ENCODE data around the gene CCDC83. TPM values are rescaled to one million over a fixed set of nuclear protein-coding genes. Genes with fewer than 3 reads are reported as not detected.

Gene CCDC83
- total and polyA plus RNA-seq, 2 experiments from 2014 or later, result not detected

DNA sequence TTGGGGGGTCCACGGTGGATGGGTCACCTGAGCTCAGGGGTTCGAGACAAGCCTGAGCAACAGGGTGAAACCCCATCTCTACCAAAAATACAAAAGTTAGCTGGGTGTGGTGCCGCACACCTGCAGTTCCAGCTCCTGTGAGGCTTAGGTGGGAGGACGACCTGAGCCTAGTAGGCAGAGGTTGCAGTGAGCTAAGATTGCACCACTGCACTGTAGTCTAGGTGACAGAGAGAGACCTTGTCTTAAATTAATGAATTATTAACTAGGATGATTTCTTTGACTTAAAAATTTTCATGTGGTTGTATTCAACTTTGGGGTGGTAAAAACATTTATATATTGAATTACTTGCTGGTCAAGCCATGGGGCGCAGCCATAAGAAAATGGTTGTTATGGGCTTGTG is 33.9 kb downstream of the CCDC83 start:
- no peaks in the 10 kb centered on the region for H3K79me2 ChIP-seq (replicated peaks; ENCODE audit: insufficient read depth)
- no peaks in the 10 kb centered on the region for H4K20me1 ChIP-seq (replicated peaks; ENCODE audit: insufficient read depth)
- Mint-ChIP-seq H3K27me3 (ENCODE audit: insufficient read depth, low read depth, poor library complexity) (no peaks in the 10 kb centered on the region), H3K36me3 (ENCODE audit: low read depth) (no peaks in the 10 kb centered on the region), H3K4me3 (no peak overlapping the region), H3K27ac (no peak overlapping the region), H3K9me3 (no peaks in the 10 kb centered on the region), H3K4me1 (peaks cover 17% of the 10 kb centered on the region; the same call in 2 of the 3 replicates)
- 0 out of 2 replicates have a peak, but pooled peaks cover 6% of the 10 kb centered on the region for H3K9me2 ChIP-seq (ENCODE audit: insufficient read depth)
- no peak overlapping the region for H2AFZ ChIP-seq
- H3K4me1 ChIP-seq (ENCODE audit: insufficient read depth), result no peaks in the 10 kb centered on the region
- H3K27ac ChIP-seq (ENCODE audit: low read depth), result no peak overlapping the region
- ATAC-seq (no peak), DNase-seq (ENCODE audit: low spot score) (no peak)
- no peak for TF ChIP-seq STAT1 (IDR thresholded peaks at IDR 0.05; ENCODE audit: unreplicated experiment)
- TF ChIP-seq POLR2AphosphoS5 (IDR thresholded peaks at IDR 0.05; ENCODE audit: low read depth), result no peak
- no peak for TF ChIP-seq EZH2phosphoT487 (IDR thresholded peaks at IDR 0.05; ENCODE audit: unreplicated experiment)
- no peak for TF ChIP-seq CREB1 (CRISPR knock-in tag; IDR thresholded peaks at IDR 0.05; ENCODE audit: low read depth)
- no peak for TF ChIP-seq JUNB (IDR thresholded peaks at IDR 0.05; ENCODE audit: unreplicated experiment)
- TF ChIP-seq, protein P1, sequence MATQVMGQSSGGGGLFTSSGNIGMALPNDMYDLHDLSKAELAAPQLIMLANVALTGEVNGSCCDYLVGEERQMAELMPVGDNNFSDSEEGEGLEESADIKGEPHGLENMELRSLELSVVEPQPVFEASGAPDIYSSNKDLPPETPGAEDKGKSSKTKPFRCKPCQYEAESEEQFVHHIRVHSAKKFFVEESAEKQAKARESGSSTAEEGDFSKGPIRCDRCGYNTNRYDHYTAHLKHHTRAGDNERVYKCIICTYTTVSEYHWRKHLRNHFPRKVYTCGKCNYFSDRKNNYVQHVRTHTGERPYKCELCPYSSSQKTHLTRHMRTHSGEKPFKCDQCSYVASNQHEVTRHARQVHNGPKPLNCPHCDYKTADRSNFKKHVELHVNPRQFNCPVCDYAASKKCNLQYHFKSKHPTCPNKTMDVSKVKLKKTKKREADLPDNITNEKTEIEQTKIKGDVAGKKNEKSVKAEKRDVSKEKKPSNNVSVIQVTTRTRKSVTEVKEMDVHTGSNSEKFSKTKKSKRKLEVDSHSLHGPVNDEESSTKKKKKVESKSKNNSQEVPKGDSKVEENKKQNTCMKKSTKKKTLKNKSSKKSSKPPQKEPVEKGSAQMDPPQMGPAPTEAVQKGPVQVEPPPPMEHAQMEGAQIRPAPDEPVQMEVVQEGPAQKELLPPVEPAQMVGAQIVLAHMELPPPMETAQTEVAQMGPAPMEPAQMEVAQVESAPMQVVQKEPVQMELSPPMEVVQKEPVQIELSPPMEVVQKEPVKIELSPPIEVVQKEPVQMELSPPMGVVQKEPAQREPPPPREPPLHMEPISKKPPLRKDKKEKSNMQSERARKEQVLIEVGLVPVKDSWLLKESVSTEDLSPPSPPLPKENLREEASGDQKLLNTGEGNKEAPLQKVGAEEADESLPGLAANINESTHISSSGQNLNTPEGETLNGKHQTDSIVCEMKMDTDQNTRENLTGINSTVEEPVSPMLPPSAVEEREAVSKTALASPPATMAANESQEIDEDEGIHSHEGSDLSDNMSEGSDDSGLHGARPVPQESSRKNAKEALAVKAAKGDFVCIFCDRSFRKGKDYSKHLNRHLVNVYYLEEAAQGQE (IDR thresholded peaks at IDR 0.05; ENCODE audit: unreplicated experiment), result no peak
- TF ChIP-seq, protein P2, sequence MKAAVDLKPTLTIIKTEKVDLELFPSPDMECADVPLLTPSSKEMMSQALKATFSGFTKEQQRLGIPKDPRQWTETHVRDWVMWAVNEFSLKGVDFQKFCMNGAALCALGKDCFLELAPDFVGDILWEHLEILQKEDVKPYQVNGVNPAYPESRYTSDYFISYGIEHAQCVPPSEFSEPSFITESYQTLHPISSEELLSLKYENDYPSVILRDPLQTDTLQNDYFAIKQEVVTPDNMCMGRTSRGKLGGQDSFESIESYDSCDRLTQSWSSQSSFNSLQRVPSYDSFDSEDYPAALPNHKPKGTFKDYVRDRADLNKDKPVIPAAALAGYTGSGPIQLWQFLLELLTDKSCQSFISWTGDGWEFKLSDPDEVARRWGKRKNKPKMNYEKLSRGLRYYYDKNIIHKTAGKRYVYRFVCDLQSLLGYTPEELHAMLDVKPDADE (IDR thresholded peaks at IDR 0.05), result no peak
- no peak for TF ChIP-seq EZH2 (IDR thresholded peaks at IDR 0.05; ENCODE audit: low read depth, unreplicated experiment)
- TF ChIP-seq, protein P3, sequence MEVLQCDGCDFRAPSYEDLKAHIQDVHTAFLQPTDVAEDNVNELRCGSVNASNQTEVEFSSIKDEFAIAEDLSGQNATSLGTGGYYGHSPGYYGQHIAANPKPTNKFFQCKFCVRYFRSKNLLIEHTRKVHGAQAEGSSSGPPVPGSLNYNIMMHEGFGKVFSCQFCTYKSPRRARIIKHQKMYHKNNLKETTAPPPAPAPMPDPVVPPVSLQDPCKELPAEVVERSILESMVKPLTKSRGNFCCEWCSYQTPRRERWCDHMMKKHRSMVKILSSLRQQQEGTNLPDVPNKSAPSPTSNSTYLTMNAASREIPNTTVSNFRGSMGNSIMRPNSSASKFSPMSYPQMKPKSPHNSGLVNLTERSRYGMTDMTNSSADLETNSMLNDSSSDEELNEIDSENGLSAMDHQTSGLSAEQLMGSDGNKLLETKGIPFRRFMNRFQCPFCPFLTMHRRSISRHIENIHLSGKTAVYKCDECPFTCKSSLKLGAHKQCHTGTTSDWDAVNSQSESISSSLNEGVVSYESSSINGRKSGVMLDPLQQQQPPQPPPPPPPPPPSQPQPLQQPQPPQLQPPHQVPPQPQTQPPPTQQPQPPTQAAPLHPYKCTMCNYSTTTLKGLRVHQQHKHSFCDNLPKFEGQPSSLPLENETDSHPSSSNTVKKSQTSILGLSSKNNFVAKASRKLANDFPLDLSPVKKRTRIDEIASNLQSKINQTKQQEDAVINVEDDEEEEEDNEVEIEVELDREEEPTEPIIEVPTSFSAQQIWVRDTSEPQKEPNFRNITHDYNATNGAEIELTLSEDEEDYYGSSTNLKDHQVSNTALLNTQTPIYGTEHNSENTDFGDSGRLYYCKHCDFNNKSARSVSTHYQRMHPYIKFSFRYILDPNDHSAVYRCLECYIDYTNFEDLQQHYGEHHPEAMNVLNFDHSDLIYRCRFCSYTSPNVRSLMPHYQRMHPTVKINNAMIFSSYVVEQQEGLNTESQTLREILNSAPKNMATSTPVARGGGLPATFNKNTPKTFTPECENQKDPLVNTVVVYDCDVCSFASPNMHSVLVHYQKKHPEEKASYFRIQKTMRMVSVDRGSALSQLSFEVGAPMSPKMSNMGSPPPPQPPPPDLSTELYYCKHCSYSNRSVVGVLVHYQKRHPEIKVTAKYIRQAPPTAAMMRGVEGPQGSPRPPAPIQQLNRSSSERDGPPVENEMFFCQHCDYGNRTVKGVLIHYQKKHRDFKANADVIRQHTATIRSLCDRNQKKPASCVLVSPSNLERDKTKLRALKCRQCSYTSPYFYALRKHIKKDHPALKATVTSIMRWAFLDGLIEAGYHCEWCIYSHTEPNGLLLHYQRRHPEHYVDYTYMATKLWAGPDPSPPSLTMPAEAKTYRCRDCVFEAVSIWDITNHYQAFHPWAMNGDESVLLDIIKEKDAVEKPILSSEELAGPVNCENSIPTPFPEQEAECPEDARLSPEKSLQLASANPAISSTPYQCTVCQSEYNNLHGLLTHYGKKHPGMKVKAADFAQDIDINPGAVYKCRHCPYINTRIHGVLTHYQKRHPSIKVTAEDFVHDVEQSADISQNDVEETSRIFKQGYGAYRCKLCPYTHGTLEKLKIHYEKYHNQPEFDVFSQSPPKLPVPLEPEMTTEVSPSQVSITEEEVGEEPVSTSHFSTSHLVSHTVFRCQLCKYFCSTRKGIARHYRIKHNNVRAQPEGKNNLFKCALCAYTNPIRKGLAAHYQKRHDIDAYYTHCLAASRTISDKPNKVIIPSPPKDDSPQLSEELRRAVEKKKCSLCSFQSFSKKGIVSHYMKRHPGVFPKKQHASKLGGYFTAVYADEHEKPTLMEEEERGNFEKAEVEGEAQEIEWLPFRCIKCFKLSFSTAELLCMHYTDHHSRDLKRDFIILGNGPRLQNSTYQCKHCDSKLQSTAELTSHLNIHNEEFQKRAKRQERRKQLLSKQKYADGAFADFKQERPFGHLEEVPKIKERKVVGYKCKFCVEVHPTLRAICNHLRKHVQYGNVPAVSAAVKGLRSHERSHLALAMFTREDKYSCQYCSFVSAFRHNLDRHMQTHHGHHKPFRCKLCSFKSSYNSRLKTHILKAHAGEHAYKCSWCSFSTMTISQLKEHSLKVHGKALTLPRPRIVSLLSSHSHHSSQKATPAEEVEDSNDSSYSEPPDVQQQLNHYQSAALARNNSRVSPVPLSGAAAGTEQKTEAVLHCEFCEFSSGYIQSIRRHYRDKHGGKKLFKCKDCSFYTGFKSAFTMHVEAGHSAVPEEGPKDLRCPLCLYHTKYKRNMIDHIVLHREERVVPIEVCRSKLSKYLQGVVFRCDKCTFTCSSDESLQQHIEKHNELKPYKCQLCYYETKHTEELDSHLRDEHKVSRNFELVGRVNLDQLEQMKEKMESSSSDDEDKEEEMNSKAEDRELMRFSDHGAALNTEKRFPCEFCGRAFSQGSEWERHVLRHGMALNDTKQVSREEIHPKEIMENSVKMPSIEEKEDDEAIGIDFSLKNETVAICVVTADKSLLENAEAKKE (CRISPR knock-in tag; IDR thresholded peaks at IDR 0.05), result no peak
- TF ChIP-seq, protein P4, sequence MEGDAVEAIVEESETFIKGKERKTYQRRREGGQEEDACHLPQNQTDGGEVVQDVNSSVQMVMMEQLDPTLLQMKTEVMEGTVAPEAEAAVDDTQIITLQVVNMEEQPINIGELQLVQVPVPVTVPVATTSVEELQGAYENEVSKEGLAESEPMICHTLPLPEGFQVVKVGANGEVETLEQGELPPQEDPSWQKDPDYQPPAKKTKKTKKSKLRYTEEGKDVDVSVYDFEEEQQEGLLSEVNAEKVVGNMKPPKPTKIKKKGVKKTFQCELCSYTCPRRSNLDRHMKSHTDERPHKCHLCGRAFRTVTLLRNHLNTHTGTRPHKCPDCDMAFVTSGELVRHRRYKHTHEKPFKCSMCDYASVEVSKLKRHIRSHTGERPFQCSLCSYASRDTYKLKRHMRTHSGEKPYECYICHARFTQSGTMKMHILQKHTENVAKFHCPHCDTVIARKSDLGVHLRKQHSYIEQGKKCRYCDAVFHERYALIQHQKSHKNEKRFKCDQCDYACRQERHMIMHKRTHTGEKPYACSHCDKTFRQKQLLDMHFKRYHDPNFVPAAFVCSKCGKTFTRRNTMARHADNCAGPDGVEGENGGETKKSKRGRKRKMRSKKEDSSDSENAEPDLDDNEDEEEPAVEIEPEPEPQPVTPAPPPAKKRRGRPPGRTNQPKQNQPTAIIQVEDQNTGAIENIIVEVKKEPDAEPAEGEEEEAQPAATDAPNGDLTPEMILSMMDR (conservative IDR thresholded peaks at IDR 0.05; ENCODE audit: low read depth in 2 of 2), result no peak
- TF ChIP-seq NANOG (IDR thresholded peaks at IDR 0.05; ENCODE audit: borderline replicate concordance), result no peak
- H3F3A ChIP-seq (replicated peaks; ENCODE audit: low read depth), result no peaks in the 10 kb centered on the region
- no peaks in the 10 kb centered on the region for H3K27me3 ChIP-seq (ENCODE audit: insufficient read depth)
- H3K36me3 ChIP-seq (ENCODE audit: insufficient read depth), result no peaks in the 10 kb centered on the region
- no peak overlapping the region for H3K4me2 ChIP-seq
- no peak overlapping the region for H3K4me3 ChIP-seq
